Nephron (organoid): Measurements from ENCODE around the gene FHOD3.

Experiments
- H3K27ac Mint-ChIP-seq, 3 experiments: 2 replicates each; pipeline ENCODE4 v1.8.0; 2020; ENCODE audit warnings: mixed read lengths in 3 of 3, mild to moderate bottlenecking in 2 of 3, moderate library complexity in 1 of 3
- H3K27me3 Mint-ChIP-seq: 2 replicates; pipeline ENCODE4 v1.8.0; 2021; ENCODE audit warnings: low read depth, mild to moderate bottlenecking, moderate library complexity, mixed read lengths
- H3K36me3 Mint-ChIP-seq: 2 replicates; pipeline ENCODE4 v1.8.0; 2020; ENCODE audit warnings: low read depth, mixed read lengths
- H3K4me1 Mint-ChIP-seq: 2 replicates; pipeline ENCODE4 v1.8.0; 2020; ENCODE audit warnings: mixed read lengths
- H3K4me3 Mint-ChIP-seq, 3 experiments: 2 replicates each; pipeline ENCODE4 v1.8.0; 2020; ENCODE audit warnings: mild to moderate bottlenecking in 3 of 3, mixed read lengths in 3 of 3, moderate library complexity in 2 of 3
- H3K9me3 Mint-ChIP-seq: 2 replicates; pipeline ENCODE4 v1.8.0; 2020; ENCODE audit warnings: mixed read lengths
- CTCF ChIP-seq, 3 experiments: fragments of 200-600 bp; sonication (generic); IDR thresholded peaks; one replicate each; pipeline ENCODE4 v1.5.0; 2021; ENCODE audit warnings: antibody characterized with exemption in 3 of 3; ENCODE audit not compliant: unreplicated experiment in 3 of 3

Gene FHOD3

DNA sequence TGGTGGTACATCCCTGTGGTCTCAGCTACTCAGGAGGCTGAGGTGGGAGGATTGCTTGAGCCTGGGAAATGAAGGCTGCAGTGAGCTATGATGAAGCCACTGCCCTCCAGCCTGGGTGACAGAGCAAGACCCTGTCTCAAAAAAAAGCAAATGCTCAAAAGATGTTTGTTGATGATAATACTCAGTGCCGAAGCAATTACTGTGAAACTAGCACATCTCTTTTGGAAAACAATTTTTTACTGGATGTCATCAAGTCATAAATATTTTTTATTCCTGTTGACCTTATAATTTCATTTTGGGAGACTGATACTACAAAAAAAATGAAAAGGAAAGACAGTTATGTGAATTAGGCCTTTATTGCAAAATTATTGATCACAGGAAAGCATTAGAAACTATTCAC, 34.5 kb upstream of the FHOD3 start:
- no peak overlapping the region for H3K27ac Mint-ChIP-seq
- H3K4me3 Mint-ChIP-seq, result no peak overlapping the region
- no peak for TF ChIP-seq CTCF (IDR thresholded peaks at IDR 0.05; ENCODE audit: unreplicated experiment in 3 of 3)
- H3K9me3 Mint-ChIP-seq, result no peaks in the 10 kb centered on the region
- H3K36me3 Mint-ChIP-seq, result no peaks in the 10 kb centered on the region
- H3K4me1 Mint-ChIP-seq, result peaks cover 16% of the 10 kb centered on the region
- no peaks in the 10 kb centered on the region for H3K27me3 Mint-ChIP-seq

DNA sequence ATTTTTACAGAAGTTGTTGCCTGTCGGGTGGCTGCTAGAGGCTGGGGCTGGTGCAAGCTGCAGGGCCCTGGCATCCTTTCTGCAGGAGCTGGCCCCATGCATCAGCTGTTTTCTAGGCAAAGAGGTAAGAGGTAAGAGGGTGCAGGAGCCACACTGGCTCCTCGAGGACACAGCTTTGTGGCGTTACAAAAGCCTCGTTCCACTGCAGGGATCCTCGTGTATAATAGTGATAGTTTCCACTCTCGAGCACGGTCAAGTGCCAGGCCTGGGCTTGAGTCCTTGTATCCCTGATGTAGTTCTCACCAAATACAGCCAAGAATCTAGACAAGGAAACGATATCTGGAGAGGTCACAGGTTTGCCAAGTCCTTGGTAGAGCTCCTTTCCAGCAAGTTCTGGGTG, 33.2 kb upstream of the FHOD3 start:
- Mint-ChIP-seq H3K27me3 (no peaks in the 10 kb centered on the region), H3K36me3 (no peaks in the 10 kb centered on the region), H3K27ac (no peak overlapping the region), H3K4me1 (peaks cover 16% of the 10 kb centered on the region), H3K4me3 (no peak overlapping the region), H3K9me3 (no peaks in the 10 kb centered on the region)
- TF ChIP-seq CTCF (IDR thresholded peaks at IDR 0.05; ENCODE audit: unreplicated experiment in 3 of 3), result no peak

- Mint-ChIP-seq H3K4me3 (no peak overlapping the region), H3K9me3 (no peaks in the 10 kb centered on the region), H3K27ac (no peak overlapping the region), H3K27me3 (no peaks in the 10 kb centered on the region), H3K4me1 (peaks cover 16% of the 10 kb centered on the region), H3K36me3 (no peaks in the 10 kb centered on the region)
- no peak for TF ChIP-seq CTCF (IDR thresholded peaks at IDR 0.05; ENCODE audit: unreplicated experiment in 3 of 3)
These were observed 32.5 kb upstream of the FHOD3 start for GRCh38 chr18:36265015-36265414.

DNA sequence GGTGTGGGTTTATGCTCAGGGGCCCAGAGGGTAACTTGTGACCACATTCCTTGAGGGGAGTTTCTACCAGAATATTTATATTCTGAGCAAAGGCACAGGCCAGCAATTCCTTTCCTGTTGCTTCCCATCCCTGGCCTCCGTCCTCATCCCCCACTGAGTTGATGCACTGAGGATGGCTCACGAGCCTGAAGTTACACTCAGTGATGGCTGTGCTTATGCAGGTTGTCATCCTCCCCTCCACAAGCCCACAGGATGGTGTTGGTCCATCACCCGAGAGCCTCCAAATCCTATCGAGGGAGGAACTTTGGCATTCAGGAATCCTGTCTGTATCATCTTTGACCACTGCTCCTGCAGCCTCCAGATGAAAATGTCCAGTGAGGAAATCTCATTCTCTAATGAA, 28.4 kb upstream of the FHOD3 start:
- Mint-ChIP-seq H3K4me1 (peaks cover 16% of the 10 kb centered on the region), H3K9me3 (no peaks in the 10 kb centered on the region), H3K27ac (no peak overlapping the region), H3K4me3 (no peak overlapping the region), H3K36me3 (no peaks in the 10 kb centered on the region), H3K27me3 (no peaks in the 10 kb centered on the region)
- no peak for TF ChIP-seq CTCF (IDR thresholded peaks at IDR 0.05; ENCODE audit: unreplicated experiment in 3 of 3)

GRCh38 chr18:36271153-36271552, 26.4 kb upstream of the FHOD3 start:
- H3K27ac Mint-ChIP-seq, result no peak overlapping the region
- TF ChIP-seq CTCF (IDR thresholded peaks at IDR 0.05; ENCODE audit: unreplicated experiment in 3 of 3), result no peak
- peaks cover 3% of the 10 kb centered on the region for H3K27me3 Mint-ChIP-seq
- peaks cover 11% of the 10 kb centered on the region for H3K4me1 Mint-ChIP-seq
- H3K9me3 Mint-ChIP-seq, result no peaks in the 10 kb centered on the region
- no peak overlapping the region for H3K4me3 Mint-ChIP-seq
- H3K36me3 Mint-ChIP-seq, result no peaks in the 10 kb centered on the region

GRCh38 chr18:36273347-36273746, 24.2 kb upstream of the FHOD3 start:
- H3K27ac Mint-ChIP-seq, result no peak overlapping the region
- H3K36me3 Mint-ChIP-seq, result no peaks in the 10 kb centered on the region
- peaks cover 7% of the 10 kb centered on the region for H3K27me3 Mint-ChIP-seq
- H3K4me1 Mint-ChIP-seq, result no peaks in the 10 kb centered on the region
- H3K4me3 Mint-ChIP-seq, result no peak overlapping the region
- H3K9me3 Mint-ChIP-seq, result no peaks in the 10 kb centered on the region
- TF ChIP-seq CTCF (IDR thresholded peaks at IDR 0.05; ENCODE audit: unreplicated experiment in 3 of 3), result no peak
